GM12891 (cell line): ENCODE data around the gene TRDMT1.

Experiments
- POLR2AphosphoS5 ChIP-seq: IDR thresholded peaks from 2 replicates; pipeline ENCODE4 v1.6.1; 2011; ENCODE audit warnings: low read depth, low read length, control low read depth
- TAF1 ChIP-seq: IDR thresholded peaks from 2 replicates; pipeline ENCODE4 v1.6.1; 2011; ENCODE audit warnings: low read depth, low read length, control low read depth

DNA sequence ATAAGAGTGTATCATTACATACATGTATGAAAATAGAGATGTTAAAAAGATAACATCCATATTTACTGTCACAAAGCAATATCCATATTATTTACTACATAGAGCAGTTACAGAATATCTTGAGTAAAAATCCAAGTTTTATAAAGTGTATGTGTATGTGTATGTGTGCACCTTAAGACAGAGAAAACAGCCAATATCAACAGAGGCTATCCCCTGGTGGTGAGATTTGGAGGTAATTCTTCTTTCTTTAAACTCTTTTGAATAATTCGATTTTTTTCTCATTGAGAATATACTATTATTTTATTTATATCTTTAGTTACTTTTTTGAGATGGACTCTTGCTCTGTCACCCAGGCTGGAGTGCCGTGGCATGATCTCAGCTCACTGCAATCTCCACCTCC lies 18.4 kb downstream of the TRDMT1 start:
- no peak for TF ChIP-seq TAF1
- no peak for TF ChIP-seq POLR2AphosphoS5
